Activated naive CD8-positive, alpha-beta T cell treated with anti-CD3 and anti-CD28 coated beads, Interleukin-2, amount 10 ng/mL, durations not matched to agents 7 days and 5 days (primary cell): ENCODE results near the gene SEMA4C. TPM values are rescaled to one million over a fixed set of nuclear protein-coding genes. Genes with fewer than 3 reads are reported as not detected.

Source experiments
- total RNA-seq, 2 experiments: library from RNA; stranded (reverse); gene quantifications; one replicate each; pipeline ENCODE4 v1.2.3, GENCODE V29; 2021

SEMA4C gene
- total RNA-seq, 2 experiments from 2014 or later: 28.8 to 30.6 TPM

Other genes with a start within 250 kb of the SEMA4C start
- 10 to 100 TPM; 63.8 to 69.6 TPM for gene KANSL3, start 231.8 kb downstream of the SEMA4C start, total RNA-seq
- gene FER1L5, start 227.3 kb downstream of the SEMA4C start, total RNA-seq: not detected
- 1 to 10 TPM; 7.2 to 7.3 TPM for gene LMAN2L, start 130.0 kb downstream of the SEMA4C start, total RNA-seq
- gene CNNM4, start 109.2 kb downstream of the SEMA4C start, total RNA-seq: 1 to 10 TPM; 6.9 to 7.9 TPM
- 10 to 100 TPM; 34.6 to 34.7 TPM for gene CNNM3, start 53.8 kb downstream of the SEMA4C start, total RNA-seq
- 10 to 100 TPM; 16.5 to 17.8 TPM for gene ANKRD23, start 26.1 kb downstream of the SEMA4C start, total RNA-seq
- 10 to 100 TPM; 31.2 to 33.9 TPM for gene ANKRD39, start 12.1 kb downstream of the SEMA4C start, total RNA-seq
- under 1 TPM; 0.75 to 0.94 TPM for gene FAM178B, start 116.5 kb upstream of the SEMA4C start, total RNA-seq
- gene FAHD2B, start 224.8 kb upstream of the SEMA4C start, total RNA-seq: 10 to 100 TPM; 26.9 to 31.5 TPM
- 10 to 100 TPM; 68.9 to 69.3 TPM for gene ANKRD36, start 243.1 kb upstream of the SEMA4C start, total RNA-seq